Lung (tissue), 12 donors: ENCODE data around the gene IFIT5. TPM values are rescaled to one million over a fixed set of nuclear protein-coding genes. Genes with fewer than 3 reads are reported as not detected.

Experiments used
- ATAC-seq: fragments of 200-7000 bp; cut with Tn5 transposase; one replicate; pipeline ENCODE4 v1.9.1; 2020; ENCODE audit warnings: moderate number of reproducible peaks; ENCODE audit not compliant: insufficient read depth, low FRiP score
- DNase-seq, 3 donors: peaks; one replicate each; pipeline ENCODE4 v3.0.0-alpha.2; 2013 to 2017
- H3K27ac ChIP-seq, 2 donors: one replicate each; pipeline ENCODE4 v1.5.1; 2013; ENCODE audit warnings: mild to moderate bottlenecking in 2 of 2, moderate library complexity in 2 of 2, control low read depth in 1 of 2, inconsistent platforms in 1 of 2, low read depth in 1 of 2, low read length in 1 of 2
- H3K27me3 ChIP-seq, 3 donors: one replicate each; pipeline ENCODE4 v1.5.1; 2013; ENCODE audit warnings: low read length in 2 of 3; ENCODE audit not compliant: control insufficient read depth in 3 of 3, insufficient read depth in 3 of 3
- H3K36me3 ChIP-seq, 4 donors: one replicate each; pipeline ENCODE4 v1.5.1; 2013; ENCODE audit warnings: low read length in 4 of 4, mild to moderate bottlenecking in 1 of 4, moderate library complexity in 1 of 4; ENCODE audit not compliant: control insufficient read depth in 4 of 4, insufficient read depth in 4 of 4
- H3K4me1 ChIP-seq, 5 donors: one replicate each; pipeline ENCODE4 v1.5.1; 2013; ENCODE audit warnings: low read length in 5 of 5, mild to moderate bottlenecking in 2 of 5, moderate library complexity in 1 of 5; ENCODE audit not compliant: control insufficient read depth in 5 of 5, insufficient read depth in 5 of 5
- H3K4me3 ChIP-seq: one replicate; pipeline ENCODE4 v1.5.1; 2013; ENCODE audit warnings: mild to moderate bottlenecking, control low read depth, moderate library complexity
- H3K9ac ChIP-seq, 2 donors: one replicate each; pipeline ENCODE4 v1.5.1; 2013; ENCODE audit warnings: low read length in 2 of 2, control low read depth in 1 of 2; ENCODE audit not compliant: insufficient read depth in 1 of 2
- H3K9me3 ChIP-seq, 4 donors: one replicate each; pipeline ENCODE4 v1.5.1; 2013; ENCODE audit warnings: low read length in 3 of 4, mild to moderate bottlenecking in 1 of 4, moderate library complexity in 1 of 4; ENCODE audit not compliant: control insufficient read depth in 4 of 4, insufficient read depth in 3 of 4
- WGBS, 2 donors: extraction: QIAGEN DNeasy Blood & Tissue Kit; methylation state at CpG; one replicate each; pipeline ENCODE4 v1.1.7; 2013; 5-methylcytosine and 5-hydroxymethylcytosine counted together
- polyA plus RNA-seq, 2 donors: library from polyadenylated mRNA; stranded (reverse); fragments of 200-250 nt; gene quantifications; one replicate each; pipeline ENCODE4 v1.2.1, GENCODE V29; 2013
- total RNA-seq, 2 donors: library from RNA; depleted of rRNA in 1 of 2; stranded (reverse); fragments of >200 nt in 1 of 2; gene quantifications; one replicate each; pipeline ENCODE4 v1.2.1, GENCODE V29; 2014 to 2021
- TF ChIP-seq, protein P1 (sequence below): IDR thresholded peaks from 2 replicates; pipeline ENCODE4 v1.5.1; 2012; ENCODE audit warnings: mild to moderate bottlenecking; ENCODE audit errors: control extremely low read depth, extremely low read depth
- donor health status: control.
- donor health status: control.
- donor health status: Bipolar disorder and iron deficiency.
- donor health status: healthy.
- donor health status: DM: yes; HTN: yes; CAD: no.

IFIT5 gene
- total and polyA plus RNA-seq, 4 donors: 12.6 to 21.8 (median 15.6) TPM

DNA sequence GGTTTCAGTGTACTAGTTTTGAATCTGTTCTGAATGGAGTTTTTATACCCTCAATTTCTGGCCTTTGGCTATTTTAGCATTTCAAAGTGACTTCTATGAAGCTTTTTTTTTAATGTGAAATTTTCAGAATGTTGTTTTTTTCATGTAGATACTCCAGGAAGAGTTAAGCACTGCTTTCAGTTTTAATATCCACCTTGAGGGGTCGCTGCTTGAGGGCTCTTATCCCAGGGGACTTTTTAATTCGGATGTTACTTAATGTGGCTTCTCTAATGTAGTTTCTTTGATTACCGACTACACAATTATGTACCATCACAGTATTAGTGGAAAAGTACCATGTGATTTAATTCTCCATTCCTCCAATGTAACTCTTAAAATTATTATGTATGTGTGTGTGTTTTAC, 5.2 kb downstream of the IFIT5 start:
- WGBS, 2 donors: 38 to 50% methylated on average over 3 of the region's 3 CpGs
- TF ChIP-seq, protein P1, sequence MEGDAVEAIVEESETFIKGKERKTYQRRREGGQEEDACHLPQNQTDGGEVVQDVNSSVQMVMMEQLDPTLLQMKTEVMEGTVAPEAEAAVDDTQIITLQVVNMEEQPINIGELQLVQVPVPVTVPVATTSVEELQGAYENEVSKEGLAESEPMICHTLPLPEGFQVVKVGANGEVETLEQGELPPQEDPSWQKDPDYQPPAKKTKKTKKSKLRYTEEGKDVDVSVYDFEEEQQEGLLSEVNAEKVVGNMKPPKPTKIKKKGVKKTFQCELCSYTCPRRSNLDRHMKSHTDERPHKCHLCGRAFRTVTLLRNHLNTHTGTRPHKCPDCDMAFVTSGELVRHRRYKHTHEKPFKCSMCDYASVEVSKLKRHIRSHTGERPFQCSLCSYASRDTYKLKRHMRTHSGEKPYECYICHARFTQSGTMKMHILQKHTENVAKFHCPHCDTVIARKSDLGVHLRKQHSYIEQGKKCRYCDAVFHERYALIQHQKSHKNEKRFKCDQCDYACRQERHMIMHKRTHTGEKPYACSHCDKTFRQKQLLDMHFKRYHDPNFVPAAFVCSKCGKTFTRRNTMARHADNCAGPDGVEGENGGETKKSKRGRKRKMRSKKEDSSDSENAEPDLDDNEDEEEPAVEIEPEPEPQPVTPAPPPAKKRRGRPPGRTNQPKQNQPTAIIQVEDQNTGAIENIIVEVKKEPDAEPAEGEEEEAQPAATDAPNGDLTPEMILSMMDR: no peak
- DNase-seq: peak in 2 of 3 donors; percentile 52 to 53
- H3K4me3 ChIP-seq: no peak overlapping the region
- no peaks in the 10 kb centered on the region for H3K9me3 ChIP-seq
- H3K27me3 ChIP-seq: no peaks in the 10 kb centered on the region
- peaks cover 6 to 22% (median 17%) of the 10 kb centered on the region in 4 donors for H3K36me3 ChIP-seq
- no peak for ATAC-seq
- H3K9ac ChIP-seq: no peak overlapping the region
- no peak overlapping the region for H3K27ac ChIP-seq
- H3K4me1 ChIP-seq: peaks cover 4 to 35% (median 9%) of the 10 kb centered on the region in 5 donors

DNA sequence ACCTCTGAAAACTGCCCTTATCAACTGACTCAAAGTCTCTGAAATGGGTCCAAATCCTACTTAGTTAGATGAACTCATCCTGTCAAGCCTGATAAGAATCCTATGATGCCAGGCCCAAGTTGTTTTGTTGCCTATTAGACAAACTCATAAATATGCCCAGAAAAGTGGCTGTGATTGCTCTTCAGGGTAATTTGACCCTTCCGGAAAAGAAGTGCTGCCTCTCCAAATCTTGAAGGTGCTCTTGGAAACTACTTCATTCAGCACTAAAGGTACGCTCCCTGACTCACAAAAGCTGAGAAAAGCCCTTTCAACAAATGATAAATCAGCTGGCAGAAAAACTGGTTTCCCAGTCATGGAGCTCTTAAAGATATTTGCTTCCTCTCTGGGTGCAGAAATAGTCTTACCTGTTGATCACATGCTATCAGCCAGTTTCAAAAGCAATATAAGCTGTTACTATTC, 6.7 kb downstream of the IFIT5 start:
- no peaks in the 10 kb centered on the region for H3K9me3 ChIP-seq
- ATAC-seq (peak; percentile 72), DNase-seq (peak in 2 of 3 donors; percentile 61 to 72)
- H3K4me3 ChIP-seq: no peak overlapping the region
- 70 to 95% methylated on average over 2 of the region's 2 CpGs for WGBS, 2 donors
- H3K4me1 ChIP-seq: peaks cover 4 to 25% (median 9%) of the 10 kb centered on the region in 5 donors
- H3K36me3 ChIP-seq: peaks cover 6 to 22% (median 17%) of the 10 kb centered on the region in 4 donors
- H3K27ac ChIP-seq: no peak overlapping the region
- TF ChIP-seq, protein P1: no peak
- no peaks in the 10 kb centered on the region for H3K27me3 ChIP-seq
- no peak overlapping the region for H3K9ac ChIP-seq

DNA sequence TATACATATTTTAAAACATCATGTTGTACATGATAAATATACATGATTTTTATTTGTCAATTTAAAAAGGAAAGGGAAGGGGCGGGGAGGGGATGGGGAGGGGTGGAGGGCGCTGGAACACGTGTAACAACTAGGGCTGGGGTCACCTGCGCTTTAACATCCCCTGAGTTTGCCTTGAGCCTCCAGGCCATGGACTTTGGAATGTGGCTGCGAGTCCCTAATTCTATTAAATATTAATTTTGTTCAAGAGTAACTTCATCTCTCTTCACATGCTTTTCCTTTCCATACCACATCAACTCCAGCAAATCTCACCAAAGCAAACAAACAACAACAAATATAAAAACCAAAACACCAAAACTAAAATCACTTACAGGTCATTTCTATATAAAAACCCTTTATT, 10.6 kb downstream of the IFIT5 start:
- Histone ChIP-seq H3K27me3 (no peaks in the 10 kb centered on the region), H3K9me3 (no peaks in the 10 kb centered on the region), H3K36me3 (peaks cover 0 to 13% (median 7%) of the 10 kb centered on the region in 4 donors), H3K4me1 (peaks cover 0 to 13% (median 0%) of the 10 kb centered on the region in 5 donors), H3K9ac (no peak overlapping the region), H3K27ac (no peak overlapping the region), H3K4me3 (no peak overlapping the region)
- 80 to 81% methylated on average over 5 of the region's 5 CpGs for WGBS, 2 donors
- DNase-seq (no peak), ATAC-seq (no peak)
- TF ChIP-seq, protein P1: no peak
